Effector CD4-positive, alpha-beta T cell (primary cell): ENCODE measurements around the gene FRMD3.

Experiments used
- DNase-seq: peaks from one replicate; pipeline ENCODE4 v3.0.0-alpha.2; 2020
- total RNA-seq: gene quantifications from one replicate; lab custom pipeline; 2026; lab: John Stamatoyannopoulos, UW

FRMD3 gene
- 1.9 reads per million, percentile 2 among the genes with 10 or more reads in this experiment for total RNA-seq

GRCh38 chr9:83538172-83538889 is at the start of gene FRMD3:
TSS of gene FRMD3 (minus strand) at chr9:83538401. CDS start at chr9:83538231, 170 bp downstream.
- DNase-seq: no peak

GRCh38 chr9:83584995-83585394 is 46.8 kb upstream of the FRMD3 start:
- DNase-seq: no peak

GRCh38 chr9:83583151-83584014 is 45.2 kb upstream of the FRMD3 start:
- peak; percentile 6 for DNase-seq

- DNase-seq: no peak
These were observed 43.8 kb upstream of the FRMD3 start for GRCh38 chr9:83582029-83582428.

DNA sequence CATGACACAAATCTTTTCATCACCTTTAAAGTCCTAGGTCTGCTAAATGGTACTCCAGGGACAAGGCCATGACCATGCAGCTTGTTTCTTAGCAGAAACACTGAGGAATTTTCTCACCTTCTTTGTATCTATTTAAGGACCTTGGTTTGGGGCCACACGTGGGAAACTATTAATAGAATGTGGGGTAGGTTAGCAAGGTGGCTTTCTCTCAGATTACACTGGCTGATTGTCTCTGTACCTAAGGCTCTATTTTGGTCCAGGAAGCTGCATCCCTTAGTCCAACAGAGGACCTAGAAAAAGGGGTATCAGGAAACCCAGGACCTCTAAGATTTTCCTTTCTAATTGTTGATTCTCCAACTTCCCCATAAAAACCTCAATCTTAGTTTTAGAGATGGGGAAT is 36.3 kb upstream of the FRMD3 start:
- DNase-seq: no peak

- DNase-seq: no peak
These were observed 34.3 kb upstream of the FRMD3 start for GRCh38 chr9:83572524-83572923.

DNA sequence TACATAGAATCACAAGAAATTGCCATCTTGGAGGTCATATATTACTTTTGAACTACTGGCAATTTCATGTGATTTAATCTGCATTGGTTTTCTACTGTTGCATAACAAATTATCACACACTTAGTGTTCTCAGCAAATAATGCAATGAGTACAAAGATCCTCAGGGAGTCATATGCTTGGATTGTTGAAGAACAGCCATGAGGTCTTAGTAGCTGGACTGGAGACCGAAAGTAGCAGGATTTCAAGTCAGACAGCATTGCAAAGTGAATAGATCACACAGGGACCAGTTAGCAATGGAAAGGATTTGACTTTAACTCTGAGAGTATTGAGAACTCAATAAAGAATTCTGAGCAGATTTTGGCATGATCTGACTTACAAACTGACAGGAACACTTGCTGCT is 32.2 kb upstream of the FRMD3 start:
- DNase-seq: no peak

DNA sequence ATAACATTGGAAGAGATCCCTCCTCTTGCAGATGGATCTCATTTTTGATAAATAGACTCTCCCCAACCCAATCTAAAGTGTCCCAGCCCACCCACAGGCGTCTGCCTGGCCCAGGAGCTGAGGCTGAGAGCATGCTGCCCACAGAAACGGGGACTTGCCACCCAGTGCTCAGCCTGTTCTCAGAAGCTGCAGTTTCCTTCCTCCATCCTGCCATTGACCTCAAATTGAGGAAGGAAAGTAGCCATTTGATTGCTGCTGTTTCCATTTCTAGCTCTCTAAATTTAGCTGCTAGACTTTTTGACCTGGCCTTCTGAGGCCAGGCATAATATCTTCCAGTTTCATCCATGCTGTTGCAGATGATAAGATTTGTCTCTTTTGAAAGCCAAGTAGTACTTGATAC is 31.1 kb upstream of the FRMD3 start:
- no peak for DNase-seq

DNA sequence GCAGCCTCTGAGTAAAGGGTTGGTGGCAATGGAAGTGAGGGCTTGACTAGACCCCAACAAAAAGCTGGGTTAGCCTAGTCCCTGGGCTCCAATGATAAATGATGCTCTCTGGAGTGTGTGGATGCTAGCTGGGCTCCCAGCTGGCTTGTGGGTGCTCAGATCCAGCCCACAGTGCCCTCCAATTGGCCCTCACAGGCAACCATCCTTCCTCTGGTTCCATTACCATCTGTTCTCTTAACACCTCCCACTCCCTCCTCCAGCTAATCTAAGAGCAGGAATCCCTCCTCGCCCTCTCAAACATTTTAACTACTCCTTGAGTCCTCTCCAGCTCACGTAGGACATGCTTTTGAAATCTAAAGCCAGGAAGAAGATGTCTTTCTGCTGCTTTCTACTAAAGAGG is 25.2 kb upstream of the FRMD3 start:
- no peak for DNase-seq

GRCh38 chr9:83560169-83560826 is 22.1 kb upstream of the FRMD3 start:
- no peak for DNase-seq

GRCh38 chr9:83557771-83558170 is 19.6 kb upstream of the FRMD3 start:
- DNase-seq: no peak

DNA sequence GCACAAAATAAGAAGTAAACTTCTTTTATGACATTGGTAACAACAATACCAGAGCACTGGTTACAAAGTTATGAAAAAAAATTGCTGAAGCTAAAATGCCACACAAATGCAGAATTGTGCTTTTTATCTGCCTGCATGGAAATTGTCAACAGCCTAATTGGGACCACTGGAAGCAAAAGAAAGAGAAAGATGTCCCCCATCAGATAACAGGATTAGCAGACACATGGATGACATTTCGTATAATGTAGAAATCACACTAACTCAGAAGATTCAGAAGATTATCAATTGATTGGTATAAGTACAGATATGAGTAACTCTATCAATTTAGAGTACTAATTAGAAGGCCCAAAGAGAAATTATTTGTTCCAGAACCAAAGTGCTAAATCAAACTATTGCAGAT is 19.1 kb upstream of the FRMD3 start:
- DNase-seq: no peak

DNA sequence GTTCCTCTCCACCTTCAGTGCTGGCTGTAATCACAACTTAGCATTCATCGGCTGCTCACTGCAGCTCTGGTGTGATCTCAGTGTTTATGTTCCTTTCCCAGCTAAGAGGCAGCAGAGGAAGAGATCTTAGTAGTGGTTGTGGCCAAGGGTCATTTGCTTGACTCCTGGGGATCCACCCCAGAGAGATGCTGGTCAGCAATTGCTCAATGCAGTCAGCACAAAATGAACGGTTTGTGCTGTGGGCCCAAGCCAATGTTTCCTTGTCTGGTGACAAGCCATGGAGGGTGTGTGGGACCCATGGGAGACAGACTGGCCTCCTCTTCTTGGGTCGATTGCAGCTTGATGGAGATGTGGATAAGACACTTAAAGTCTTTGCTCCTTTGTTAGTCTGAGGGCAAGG is 16.1 kb upstream of the FRMD3 start:
- no peak for DNase-seq

DNA sequence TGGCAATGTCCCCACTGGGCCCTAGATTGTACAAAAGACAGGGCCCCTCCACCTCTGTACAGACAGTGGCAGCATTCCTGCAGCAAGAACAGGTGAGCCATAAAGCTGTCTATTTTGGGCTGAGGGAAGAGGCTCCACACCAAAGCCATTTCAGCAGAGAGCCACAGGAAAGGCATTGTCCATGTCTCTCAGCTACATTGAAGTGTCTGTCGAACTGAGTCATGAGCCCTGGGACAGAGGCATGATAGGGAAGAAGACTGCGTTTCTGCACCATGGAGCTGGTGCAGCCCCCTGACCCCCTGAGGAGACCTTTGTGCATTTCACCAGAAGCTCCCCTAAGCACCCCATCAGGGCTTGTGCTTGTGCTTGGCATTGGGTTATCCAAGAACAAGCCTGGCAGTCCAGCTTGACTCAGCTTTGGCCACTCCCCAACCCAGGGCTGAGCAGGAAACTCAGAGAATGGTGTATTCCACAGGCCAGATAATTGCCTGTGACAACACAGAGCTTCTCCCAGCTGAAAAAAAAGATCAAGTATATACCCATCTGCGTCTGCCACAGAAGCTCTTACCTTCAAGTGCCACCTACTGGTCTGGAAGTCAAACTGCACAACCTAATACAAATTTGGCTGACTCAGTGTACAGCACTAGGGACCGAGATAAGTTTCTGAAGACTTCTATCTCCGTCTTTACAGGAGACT is 5.9 kb upstream of the FRMD3 start:
- no peak for DNase-seq

DNA sequence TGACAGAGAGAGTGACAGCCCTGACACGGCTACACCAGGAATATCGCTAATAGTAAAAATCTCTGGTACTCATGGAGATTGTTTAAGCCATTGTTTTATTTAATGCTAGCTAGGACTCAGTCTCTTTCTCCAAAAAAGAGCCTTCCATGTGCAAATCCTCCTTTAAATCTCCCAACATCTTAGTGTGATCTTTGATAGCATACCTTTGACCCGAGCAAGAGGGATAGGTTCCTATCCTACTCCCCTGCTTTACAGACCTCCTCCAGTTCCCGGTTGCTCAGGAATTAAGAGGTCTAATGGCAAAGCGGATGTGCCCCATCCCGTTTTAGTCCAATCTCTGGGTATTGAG is 663 bp upstream of the FRMD3 start:
- no peak for DNase-seq

DNA sequence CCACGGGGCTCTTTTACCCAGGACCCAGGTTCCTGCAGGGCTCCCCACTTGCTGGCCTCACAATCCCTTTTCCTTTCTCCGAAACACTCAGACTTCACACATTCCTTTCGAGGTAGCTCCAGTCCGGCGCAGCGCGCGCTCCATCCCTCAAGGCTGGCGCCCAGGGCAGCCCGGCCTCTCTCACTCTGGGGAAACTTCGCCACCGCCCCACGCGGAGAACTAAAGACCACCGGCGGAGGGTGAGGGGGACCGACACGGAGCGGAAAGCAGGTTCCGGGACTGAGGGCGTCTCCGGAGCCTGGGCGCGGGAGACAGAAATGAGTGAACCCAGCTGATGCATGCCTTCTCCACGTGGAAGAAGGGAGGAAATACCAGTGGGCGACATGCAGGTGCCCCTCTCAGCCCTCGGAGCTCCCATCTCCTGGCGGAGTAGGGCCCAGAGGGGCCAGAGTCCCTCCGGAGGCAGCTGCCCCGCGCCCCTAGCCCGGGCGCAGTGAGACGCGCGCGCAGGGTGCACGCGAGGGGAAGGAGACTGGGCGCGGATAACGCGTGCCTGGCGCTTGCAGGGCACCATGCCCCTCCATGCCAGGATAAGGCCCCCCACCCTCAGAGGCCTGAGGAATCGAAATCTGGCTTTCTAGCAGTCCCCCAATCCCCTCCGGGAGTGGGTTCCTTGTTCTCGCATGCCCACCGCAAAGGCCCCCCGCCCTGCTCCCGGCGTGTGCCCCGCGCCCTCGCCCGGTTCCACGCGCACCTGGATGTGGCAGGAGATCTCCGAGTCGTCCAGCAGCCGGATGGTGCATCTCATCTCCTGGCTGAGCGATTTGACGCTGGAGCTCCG is 650 bp downstream of the FRMD3 start:
- DNase-seq: no peak

GRCh38 chr9:83536332-83536731 is 1.9 kb downstream of the FRMD3 start:
- DNase-seq: no peak

- DNase-seq: no peak
These were observed 2.5 kb downstream of the FRMD3 start for GRCh38 chr9:83535736-83536135.

- no peak for DNase-seq
These were observed 4.9 kb downstream of the FRMD3 start for GRCh38 chr9:83533296-83533695.

DNA sequence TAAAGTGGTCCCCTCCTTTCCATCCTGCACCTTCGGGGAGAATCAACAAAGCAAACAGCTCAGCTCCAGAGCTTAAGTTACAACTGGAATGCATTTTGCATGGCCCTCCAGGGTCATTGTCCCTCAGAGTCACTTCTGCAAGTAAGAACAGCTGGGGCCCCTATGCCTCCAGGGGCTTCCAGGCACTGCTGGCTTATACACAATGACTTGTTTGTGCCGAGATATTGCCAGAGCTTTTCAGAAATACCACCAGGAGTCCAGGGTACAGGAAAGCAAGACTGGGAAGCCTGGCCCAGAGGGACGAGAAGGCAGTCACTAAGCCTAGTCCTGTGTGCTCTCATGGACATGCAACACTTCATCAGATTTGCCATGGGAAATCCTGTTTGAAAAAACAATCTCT is 11.3 kb downstream of the FRMD3 start:
- no peak for DNase-seq

DNA sequence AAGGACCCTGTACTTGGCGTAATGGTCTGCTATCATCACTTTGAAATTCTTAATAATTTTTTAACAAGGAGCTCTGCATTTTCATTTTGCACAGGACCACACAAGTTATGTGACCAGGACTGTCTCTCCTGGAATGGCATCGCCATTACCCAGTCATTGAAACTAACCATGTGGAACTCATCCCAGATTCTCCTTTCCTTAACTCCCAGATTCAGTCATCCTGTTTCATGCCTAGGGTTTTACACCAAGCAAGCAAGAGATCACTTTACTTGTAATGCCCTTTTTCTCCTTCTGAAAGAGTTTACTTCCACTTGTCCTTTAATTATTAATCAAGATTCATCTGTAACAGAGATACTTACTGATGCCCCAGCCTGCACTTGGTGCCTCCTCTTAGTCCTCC is 12.0 kb downstream of the FRMD3 start:
- DNase-seq: no peak

DNA sequence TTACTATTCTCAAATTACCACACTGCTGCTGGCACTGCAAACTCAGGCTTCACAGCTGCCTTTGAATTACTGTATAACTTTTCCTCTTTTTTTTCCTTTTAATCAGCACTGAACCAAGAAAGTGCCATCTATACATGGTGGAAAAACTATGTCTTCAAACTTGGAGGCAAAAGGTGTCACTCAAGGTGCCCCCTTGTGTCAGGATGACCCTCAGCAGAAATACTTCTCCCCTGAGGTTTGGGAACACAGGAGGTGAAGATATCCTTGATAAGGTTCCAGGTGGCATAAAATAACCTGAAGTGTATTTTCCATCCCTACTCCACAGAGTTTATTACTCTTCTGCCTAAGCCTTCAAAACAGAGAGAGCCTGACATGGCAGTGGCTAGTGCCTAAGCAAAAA is 14.5 kb downstream of the FRMD3 start:
- DNase-seq: no peak
